ENCODE measurements around the gene GBA3.

Gene GBA3

GRCh38 chr4:22692736-22693135 lies at the start of gene GBA3:
GBA3 (plus strand) TSS chr4:22692937.
- no peak for DNase-seq (ENCODE audit: low spot score)

- DNase-seq (ENCODE audit: low spot score) = no peak
These were observed 48.8 kb upstream of the GBA3 start for GRCh38 chr4:22643952-22644351.

- no peak for DNase-seq (ENCODE audit: low spot score)
These were observed 47.1 kb upstream of the GBA3 start for GRCh38 chr4:22645481-22646182.

DNA sequence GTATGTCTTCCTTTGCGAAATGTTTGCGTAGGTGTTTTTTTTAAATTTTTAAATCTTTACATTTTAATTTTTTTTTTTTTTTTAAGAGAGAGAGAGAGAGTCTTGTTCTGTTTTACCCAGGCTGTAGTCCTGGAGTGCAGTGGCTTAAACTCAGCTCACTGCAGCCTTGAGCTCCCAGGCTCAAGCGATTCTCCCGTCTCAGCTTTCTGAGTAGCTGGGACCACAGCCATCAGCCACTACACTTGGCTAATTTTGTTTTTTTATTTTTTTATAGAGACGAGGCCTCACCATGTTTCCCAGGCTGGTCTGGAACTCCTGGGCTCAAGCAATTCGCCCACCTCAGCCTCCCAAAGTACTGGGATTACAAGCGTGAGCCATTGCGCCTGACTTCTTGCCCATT lies 43.7 kb upstream of the GBA3 start:
- DNase-seq (ENCODE audit: low spot score) = no peak

DNA sequence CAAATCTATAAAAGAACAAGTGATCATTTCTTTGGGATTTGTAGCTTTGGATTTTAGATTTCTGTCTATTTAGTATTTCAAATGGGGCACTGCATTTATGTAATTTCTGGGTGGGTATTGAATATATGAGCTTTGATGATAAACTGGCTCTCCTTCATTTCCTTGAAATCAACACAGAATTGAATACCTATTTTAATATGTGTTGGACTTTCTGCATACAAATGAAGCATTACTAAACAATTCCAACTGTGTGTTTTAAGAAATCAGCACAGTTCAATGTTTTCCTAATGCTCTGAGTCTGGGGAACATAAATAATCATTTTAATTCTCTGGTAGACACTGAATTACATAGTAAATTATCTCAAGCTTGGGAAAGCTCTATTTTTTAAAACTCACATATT lies 42.0 kb upstream of the GBA3 start:
- DNase-seq (ENCODE audit: low spot score) = no peak

GRCh38 chr4:22653752-22654151 lies 39.0 kb upstream of the GBA3 start:
- no peak for DNase-seq (ENCODE audit: low spot score)

GRCh38 chr4:22661443-22661842 lies 31.3 kb upstream of the GBA3 start:
- DNase-seq (ENCODE audit: low spot score) = no peak

GRCh38 chr4:22667332-22667940 lies 25.3 kb upstream of the GBA3 start:
- DNase-seq (ENCODE audit: low spot score) = no peak

- no peak for DNase-seq (ENCODE audit: low spot score)
These were observed 24.4 kb upstream of the GBA3 start for GRCh38 chr4:22668301-22668700.

DNA sequence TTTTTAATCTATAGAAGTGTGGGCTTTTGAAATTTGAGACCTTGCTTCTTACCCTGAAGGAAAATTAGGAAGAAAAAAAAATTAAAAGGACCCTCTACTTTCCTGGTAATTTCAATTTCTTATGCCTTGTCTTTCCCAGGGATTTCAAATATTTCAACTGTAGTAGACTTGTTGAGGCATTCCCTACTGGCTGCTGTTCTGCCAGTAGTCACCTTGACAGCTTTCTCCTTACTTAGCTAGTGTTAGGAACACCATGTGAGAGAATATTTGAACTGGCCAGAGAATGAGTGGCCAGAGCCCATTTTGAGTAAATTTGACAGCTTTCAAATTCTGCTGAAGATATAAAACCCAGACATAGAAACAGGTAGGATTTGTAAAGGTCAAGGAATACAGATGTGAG lies 24.0 kb upstream of the GBA3 start:
- DNase-seq (ENCODE audit: low spot score) = no peak

GRCh38 chr4:22670956-22671355 lies 21.8 kb upstream of the GBA3 start:
- DNase-seq (ENCODE audit: low spot score) = no peak

DNA sequence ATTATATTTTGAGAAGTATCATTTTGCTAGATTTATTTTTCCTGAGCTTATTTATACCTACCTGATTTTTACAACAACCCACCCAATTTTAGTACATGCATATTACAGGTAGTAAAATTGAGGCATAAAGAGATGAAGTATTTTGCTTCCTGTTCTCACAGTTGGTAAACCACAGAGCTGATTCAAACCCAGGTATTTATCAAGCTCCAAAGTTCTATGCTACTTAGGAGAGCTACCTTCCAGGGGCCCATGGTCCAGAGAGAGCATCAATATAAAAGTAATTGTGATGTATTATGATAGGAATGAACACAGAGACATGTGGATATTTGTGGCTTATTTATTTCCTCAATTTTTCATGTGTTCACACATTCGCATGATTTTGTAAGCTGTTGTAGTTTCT lies 20.2 kb upstream of the GBA3 start:
- DNase-seq (ENCODE audit: low spot score) = no peak

- DNase-seq (ENCODE audit: low spot score) = no peak
These were observed 19.8 kb upstream of the GBA3 start for GRCh38 chr4:22672944-22673343.

DNA sequence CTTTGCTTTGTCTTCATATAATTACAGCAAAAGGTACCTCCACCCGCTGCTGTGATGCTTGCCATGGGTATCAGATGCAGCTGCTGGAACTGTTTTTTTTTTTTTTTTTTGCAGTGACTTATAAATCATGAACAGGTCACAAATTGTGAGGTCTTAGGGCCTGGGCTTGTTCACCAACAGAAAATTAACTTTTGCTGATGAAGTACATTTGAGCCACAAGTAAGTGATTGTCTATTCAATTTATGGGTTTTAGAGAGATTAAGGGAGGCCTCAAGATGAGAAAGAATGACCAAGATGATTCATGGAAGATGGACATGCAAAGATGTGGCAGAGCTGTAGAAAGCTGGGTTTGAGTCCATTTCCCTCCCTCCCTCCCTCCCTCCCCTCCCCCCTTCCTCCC lies 18.0 kb upstream of the GBA3 start:
- no peak for DNase-seq (ENCODE audit: low spot score)

- no peak for DNase-seq (ENCODE audit: low spot score)
These were observed 16.7 kb upstream of the GBA3 start for GRCh38 chr4:22676063-22676462.

DNA sequence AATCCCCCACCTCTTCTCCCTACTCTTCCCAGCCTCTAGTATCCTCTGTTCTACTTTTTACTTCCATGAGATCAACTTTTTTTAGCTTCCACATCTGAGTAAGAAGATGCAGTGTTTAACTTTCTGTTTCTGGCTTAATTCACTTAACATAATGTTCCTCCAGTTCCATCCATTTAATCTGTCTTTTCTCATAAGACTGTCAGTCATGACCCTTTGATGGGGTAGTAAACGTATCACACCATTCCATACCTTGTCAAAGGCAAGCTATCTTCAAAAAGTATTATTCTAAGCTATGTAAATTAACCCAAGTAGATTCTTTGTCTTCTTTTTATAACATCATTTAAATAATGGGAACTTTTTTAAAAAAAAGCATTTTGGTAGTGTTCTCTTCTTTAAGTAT lies 15.0 kb upstream of the GBA3 start:
- no peak for DNase-seq (ENCODE audit: low spot score)

DNA sequence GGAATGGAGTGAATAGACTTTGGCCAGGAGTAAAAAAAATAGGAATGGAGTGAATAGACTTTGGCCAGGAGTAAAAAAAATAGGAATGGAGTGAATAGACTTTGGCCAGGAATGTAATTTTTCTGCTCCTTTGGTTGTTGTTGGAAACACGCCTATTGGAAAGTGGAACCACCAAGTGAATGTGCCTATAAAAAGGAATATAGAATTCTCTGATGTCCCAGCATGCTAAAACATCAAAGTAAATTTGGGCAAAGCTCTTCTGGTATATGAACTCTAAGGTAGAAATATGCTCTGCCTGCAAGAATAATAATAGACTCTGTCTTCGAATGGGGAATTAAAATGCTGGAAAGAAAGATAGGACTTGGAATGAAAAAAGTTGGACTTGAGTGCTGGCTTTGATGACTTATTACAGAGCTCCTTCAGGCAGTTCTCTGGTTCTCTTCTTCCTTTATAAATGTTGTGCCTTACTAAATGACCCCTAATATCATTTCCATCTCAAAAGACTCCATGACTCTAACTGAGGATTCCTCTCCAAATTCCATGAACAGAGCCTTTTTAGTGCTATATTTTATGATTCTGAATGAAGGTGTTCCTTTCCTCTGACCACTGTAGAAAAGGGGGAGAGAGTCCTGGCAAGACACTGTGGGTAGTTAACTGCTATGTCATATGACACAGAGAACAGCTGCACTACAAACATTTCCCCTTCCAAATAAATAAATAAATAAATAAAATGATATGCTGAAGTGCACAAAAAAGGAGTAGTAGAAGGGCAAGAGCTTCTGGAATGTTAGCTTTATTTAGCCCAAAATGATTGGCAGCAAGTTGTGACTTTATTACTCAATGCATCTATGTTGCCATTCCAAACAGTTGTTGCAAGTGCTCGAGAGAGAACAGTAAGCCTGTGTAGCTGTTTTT lies 13.5 kb upstream of the GBA3 start:
- DNase-seq (ENCODE audit: low spot score) = no peak

DNA sequence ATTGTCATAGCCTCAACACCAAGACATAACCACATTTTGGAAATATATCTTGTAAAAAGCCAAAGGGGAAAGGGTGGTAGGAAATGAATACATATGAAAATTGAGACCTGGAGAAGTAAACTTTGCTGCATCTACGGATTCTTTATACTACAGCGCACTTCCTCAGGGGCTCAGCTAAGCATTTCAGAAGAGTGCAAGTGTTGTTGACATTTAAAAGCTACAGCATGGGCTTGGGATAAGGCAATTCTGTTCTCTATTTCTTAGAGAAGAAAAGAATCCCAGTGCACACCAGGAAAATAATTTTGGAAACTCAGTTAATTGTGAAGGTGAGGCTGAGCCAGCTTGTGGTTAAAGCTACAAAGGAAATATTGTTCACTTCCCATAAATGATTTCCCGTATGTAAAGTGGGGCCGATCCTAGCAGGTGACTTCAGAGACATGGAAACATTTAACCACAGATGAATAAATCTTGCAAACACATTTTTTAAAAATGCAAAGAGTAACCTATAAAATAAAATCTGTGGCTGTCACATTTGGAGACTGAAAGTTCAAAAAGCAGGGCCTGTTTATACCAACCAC lies 12.6 kb upstream of the GBA3 start:
- DNase-seq (ENCODE audit: low spot score) = no peak

- no peak for DNase-seq (ENCODE audit: low spot score)
These were observed 9.0 kb upstream of the GBA3 start for GRCh38 chr4:22683726-22684125.

DNA sequence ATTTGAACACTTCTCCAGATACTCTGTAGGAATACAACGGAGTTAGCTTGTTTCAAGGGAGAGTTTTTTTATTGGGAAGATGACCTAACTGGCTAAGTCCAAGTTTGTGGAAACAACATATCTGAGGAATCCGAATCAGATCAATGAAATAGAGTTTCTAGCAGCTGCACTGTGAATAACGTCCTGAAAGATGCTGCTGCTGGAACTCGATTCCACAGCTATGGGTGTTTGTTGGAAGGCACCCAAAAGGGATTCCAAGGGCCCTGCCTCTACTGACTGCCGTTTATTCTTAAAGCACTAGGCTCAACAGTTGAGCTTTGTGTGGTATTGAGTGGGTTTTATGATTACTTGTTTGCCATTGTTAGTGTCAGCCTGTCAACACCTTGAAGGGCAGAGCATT lies 6.6 kb upstream of the GBA3 start:
- DNase-seq (ENCODE audit: low spot score) = no peak

DNA sequence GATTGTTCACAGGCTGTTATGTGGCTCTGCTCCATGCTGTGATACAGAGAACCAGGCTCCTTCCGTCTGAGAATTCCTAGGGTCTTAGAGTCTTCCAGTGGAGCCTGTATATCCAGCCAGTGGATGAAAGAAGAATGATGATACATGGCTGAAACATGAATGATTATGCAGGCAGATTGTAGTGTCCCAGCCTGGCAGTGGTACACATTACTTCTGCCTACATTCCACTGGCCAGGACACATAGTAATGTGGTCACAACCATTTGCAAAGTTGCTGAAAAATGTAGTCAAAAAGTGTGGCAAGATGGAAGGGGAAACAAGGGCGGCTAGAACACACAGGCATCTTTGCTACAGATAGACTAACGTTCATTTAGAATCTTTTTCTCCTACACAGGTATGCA lies 4.5 kb upstream of the GBA3 start:
- peak; percentile 9 for DNase-seq (ENCODE audit: low spot score)

DNA sequence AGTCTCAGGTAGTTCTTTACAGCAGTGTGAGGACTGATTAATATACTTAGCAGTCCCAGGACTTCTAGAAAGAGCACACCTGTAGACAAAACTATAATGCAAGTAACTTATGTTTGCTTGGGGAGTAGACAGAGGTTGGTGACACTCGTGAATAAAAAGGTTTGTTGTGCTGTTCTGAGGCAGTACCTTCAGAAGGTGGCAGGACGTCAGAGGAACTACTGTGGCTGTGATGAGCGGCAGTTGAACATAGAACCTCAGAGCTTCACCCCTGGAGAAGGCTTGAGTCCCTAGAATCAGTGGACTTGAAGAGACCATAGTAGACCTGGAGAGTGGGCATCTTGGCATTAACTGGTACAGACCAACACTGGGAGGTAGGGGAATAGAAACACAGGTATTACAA lies 3.3 kb upstream of the GBA3 start:
- no peak for DNase-seq (ENCODE audit: low spot score)

DNA sequence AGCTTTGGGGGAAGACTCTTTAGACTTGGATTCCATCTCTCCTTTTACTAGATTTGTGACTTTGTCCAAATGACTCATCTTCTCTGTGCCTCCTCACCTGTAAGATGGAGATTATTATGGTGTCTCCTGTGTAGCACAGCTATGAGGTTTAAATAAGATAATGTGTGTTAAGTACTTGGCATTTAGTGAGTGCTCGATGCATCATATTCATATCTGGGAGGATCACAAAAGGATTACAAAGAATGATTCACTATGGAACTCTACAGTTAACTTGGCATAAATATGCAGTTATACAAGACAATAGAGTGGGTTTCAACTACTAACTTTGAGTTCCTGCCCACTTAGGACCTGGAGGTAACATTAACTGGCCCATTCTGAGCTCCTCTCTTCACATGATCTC lies 2.3 kb downstream of the GBA3 start:
- DNase-seq (ENCODE audit: low spot score) = no peak

Data from AG08395 (cell line).